ENCODE measurements around the gene BMERB1.

- TF ChIP-seq CTCF (IDR thresholded peaks at IDR 0.05) (no peak), POLR2A (IDR thresholded peaks at IDR 0.05) (no peak)
Measured at GRCh38 chr16:15445450-15445849, 11.1 kb downstream of the BMERB1 start.
